Lung microvascular endothelial cell (primary cell): ENCODE data around the gene TAF3. TPM values are rescaled to one million over a fixed set of nuclear protein-coding genes. Genes with fewer than 3 reads are reported as not detected.

Experiments
- DNase-seq, 2 donors: peaks; one replicate each; pipeline versions ENCODE4 v3.0.0 to v3.0.0-alpha.2; 2010; ENCODE audit warnings: low read depth in 2 of 2
- total RNA-seq: library from RNA; depleted of rRNA; stranded (reverse); fragments of >200 nt; gene quantifications from 2 replicates; pipeline ENCODE4 v1.2.1, GENCODE V29; 2014

TAF3 gene
- total RNA-seq, 1 donor from 2014 or later, result 1.4 TPM

DNA sequence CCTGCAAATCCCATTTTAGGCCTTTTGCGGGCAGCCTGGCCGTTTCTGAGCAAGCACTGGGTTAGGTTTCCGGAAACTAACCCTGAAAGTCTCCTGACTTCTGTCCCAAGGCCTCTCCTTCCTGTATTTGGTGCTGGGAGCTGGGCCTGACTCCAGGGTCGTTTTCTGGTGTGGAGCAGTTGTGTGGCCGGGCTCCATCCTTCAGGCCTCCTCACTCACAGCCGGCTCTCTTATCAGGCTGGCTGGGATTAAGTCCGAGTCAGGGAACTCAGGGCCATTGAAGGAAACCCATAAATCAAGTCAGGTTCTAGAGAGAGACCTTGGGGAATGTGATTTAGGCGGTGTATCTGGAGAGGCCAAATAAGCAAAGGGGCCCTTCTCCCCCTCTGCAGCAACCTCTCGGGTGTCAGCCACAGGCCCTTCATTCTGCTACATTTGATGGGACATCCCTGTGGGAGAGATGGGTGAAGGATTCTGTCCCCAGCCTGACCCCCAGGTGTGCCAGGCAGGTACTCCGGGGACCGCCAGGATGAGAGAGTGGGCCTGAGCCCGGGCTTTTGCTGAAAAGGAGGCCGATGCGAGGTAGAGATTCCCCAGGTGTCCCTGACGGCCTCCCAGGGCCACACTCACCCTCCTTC lies 239.4 kb downstream of the TAF3 start:
- no peak for DNase-seq

DNA sequence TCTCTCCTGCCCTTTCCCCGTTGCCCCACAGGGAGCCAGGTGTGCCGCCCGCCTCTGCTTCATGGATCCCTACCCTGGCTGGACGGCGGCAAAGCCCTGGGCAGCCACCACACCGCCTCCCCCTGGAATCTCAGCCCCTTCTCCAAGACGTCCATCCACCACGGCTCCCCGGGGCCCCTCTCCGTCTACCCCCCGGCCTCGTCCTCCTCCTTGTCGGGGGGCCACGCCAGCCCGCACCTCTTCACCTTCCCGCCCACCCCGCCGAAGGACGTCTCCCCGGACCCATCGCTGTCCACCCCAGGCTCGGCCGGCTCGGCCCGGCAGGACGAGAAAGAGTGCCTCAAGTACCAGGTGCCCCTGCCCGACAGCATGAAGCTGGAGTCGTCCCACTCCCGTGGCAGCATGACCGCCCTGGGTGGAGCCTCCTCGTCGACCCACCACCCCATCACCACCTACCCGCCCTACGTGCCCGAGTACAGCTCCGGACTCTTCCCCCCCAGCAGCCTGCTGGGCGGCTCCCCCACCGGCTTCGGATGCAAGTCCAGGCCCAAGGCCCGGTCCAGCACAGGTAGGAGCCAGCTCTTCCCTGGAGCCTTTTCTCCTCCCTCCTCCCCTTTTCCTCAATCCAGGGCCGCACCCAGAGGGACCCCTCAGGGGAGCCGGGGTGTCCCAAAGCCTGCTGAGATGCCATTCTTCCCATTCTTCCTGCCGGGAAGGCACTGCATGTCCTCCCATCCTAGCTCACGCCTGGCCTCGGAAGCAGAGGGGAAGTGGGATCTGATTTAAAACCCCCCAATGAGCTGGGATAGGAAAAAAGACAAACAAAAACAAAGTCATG lies 240.2 kb downstream of the TAF3 start:
- DNase-seq, result no peak

GRCh38 chr10:8059191-8059936 lies 241.1 kb downstream of the TAF3 start:
- DNase-seq, result no peak

DNA sequence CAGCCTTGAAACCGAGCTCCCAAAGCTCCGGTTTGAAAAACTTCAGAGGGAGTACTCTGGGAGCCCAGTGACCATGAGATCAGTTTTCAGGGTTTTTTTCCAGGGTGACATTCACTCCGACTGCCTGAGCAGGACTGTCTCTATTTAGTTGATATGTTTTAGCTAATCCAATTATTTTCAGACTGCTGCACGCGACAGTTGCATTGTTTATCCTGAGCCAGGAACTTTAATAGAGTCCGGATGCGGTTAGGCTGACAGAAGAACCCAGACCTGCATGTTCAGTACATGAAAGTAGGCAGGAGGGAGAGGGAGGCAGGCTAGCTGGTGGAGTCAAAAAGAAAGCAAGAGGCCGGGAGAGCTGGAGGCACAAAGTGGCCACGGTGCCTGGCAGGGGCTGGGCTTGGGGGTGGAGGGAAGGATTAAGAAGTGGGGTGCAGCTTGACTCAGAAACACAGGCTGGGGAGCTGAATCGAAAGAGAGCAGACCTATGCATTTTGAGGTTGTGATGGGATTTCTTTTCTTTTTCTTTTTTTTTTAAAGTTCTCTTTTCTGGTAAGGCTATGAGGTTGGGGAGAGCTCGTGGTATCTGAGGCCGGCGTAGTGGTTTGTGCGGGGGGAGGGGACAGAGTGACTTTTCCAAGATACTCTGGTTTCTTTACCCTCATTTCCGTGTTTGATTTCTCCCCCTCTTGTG lies 241.9 kb downstream of the TAF3 start:
- peak in 1 of 2 donors; percentile 34 for DNase-seq

- DNase-seq, result no peak
Measured at GRCh38 chr10:8060704-8061121, 242.4 kb downstream of the TAF3 start.

GRCh38 chr10:8061274-8062211 lies 243.2 kb downstream of the TAF3 start:
- no peak for DNase-seq

DNA sequence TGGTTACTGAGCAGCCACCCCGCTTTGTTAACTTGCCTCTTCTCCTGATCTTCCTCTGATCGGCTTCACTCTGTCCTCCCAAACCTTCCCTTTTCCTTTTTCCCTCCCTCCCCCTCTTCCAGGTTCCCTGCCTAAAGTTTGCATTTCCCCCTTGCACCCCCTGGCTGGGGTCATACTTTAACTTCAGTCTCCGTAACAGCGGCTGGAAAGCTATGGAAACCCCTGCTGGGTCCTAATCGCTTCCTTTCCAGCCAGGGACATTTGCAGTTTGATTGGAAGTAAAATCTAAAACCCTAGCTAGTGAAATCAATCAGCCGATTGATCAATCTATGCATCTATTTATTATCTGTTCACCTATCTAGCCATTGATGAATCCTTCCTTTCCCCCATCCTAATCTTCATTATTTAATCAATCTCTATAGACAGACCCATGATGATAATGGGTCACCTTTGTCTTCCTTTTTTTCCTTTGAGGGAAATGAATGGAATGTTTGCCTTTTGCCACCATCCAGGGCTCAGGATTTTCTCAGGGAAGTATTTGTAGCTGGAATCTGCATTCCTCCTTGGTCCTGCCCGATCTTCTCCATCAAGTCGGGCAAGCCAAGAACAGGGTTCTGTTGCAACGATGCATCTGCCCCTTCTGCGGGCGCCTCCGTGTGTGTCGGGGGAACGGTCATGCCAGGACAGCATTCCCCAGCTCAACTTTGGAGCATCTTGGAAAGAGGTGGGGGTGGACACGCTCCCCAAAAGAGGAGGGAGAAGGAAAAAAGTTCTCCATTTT lies 245.0 kb downstream of the TAF3 start:
- no peak for DNase-seq

GRCh38 chr10:8063935-8064334 lies 245.6 kb downstream of the TAF3 start:
- peak in 1 of 2 donors; percentile 41 for DNase-seq

- no peak for DNase-seq
Measured at GRCh38 chr10:8064436-8064835, 246.1 kb downstream of the TAF3 start.

DNA sequence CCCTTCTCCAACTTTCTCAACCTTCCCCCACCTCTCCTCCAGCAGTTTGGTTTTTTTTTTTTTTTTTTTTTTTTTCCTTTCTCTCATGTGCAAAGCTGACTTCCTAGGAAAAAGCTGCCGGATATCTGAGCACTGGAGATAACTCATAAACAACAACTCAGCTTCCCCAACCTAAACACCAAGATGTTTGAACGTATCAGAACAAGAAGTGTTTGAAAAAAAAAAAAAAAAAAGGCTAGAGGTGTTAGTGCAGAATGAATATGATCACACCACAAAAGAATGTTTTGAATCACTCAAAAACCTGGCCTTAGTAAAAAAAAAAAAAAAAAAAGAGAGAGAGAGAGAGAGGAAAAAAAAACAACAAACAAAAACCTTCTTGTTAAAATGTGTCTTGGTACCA lies 247.3 kb downstream of the TAF3 start:
- DNase-seq, result peak; percentile 43 to 77

DNA sequence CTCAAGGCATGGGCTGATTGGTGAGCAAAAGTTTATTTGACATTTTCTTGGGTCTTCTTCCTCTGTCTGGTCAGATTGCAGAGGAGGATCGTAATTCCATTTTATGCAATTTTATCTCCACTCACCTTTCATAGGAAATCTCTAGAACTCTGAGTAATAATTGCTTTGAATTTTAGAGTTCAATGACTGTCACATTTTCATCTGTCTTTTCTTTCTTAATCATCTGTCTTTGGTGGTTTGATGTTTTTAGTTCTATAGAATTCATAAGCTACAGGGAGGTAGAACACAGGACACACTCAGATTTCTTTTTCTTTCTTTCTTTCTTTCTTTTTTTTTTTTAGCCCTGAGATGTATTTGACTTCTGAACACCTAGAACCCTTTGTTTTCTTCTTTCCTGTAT lies 247.8 kb downstream of the TAF3 start:
- DNase-seq, result no peak

Other genes starting within 250 kb of the TAF3 start
- under 0.01 and 1.4 TPM in 2 replicates for gene ITIH5, start 151.5 kb upstream of the TAF3 start, total RNA-seq
- gene ITIH2, start 115.2 kb upstream of the TAF3 start, total RNA-seq, result not detected in 2 replicates
- gene KIN, start 30.5 kb upstream of the TAF3 start, total RNA-seq, result 3.1 and 5.0 TPM in 2 replicates
- 232 and 268 TPM in 2 replicates for gene ATP5F1C, start 30.3 kb upstream of the TAF3 start, total RNA-seq
- under 0.01 TPM in 2 replicates for gene GATA3, start 236.2 kb downstream of the TAF3 start, total RNA-seq